Ascending aorta (tissue), 2 donors: ENCODE measurements around the gene CKAP4. TPM values are rescaled to one million over a fixed set of nuclear protein-coding genes. Genes with fewer than 3 reads are reported as not detected.

Experiments
- DNase-seq, 2 donors: peaks; one replicate each; pipeline ENCODE4 v3.0.0-alpha.2; 2019; ENCODE audit warnings: low spot score in 2 of 2
- H3K27ac ChIP-seq, 2 donors: fragments of 200-600 bp; sonication (generic); one replicate each; pipeline ENCODE4 v1.5.1; 2016 to 2017; ENCODE audit warnings: mild to moderate bottlenecking in 1 of 2
- H3K27me3 ChIP-seq: fragments of 200-600 bp; sonication (generic); one replicate; pipeline ENCODE4 v1.5.1; 2017
- H3K36me3 ChIP-seq, 2 donors: fragments of 200-600 bp; sonication (generic); one replicate each; pipeline ENCODE4 v1.5.1; 2016
- H3K4me1 ChIP-seq, 2 donors: fragments of 200-600 bp; sonication (generic); one replicate each; pipeline ENCODE4 v1.5.1; 2016 to 2017; ENCODE audit warnings: mild to moderate bottlenecking in 1 of 2
- H3K4me3 ChIP-seq, 2 donors: fragments of 200-600 bp; sonication (generic); one replicate each; pipeline ENCODE4 v1.5.1; 2016 to 2017; ENCODE audit warnings: mild to moderate bottlenecking in 1 of 2
- H3K9me3 ChIP-seq, 2 donors: fragments of 200-600 bp; sonication (generic); one replicate each; pipeline ENCODE4 v1.5.1; 2016
- intact Hi-C: fragments of 100-400 bp; cut with DNase I; formaldehyde crosslinking; loops from one replicate; pipeline ENCODE4 v1.15.1; 2023
- total RNA-seq: library from RNA; depleted of rRNA; stranded (reverse); fragments of >200 nt; gene quantifications from one replicate; pipeline ENCODE4 v1.1.0, GENCODE V29; 2016
- TF ChIP-seq, protein P1 (sequence below), 3 experiments: fragments of 200-600 bp in 2 of 3; fragments of 450-650 bp in 1 of 3; sonication (generic) in 2 of 3; IDR thresholded peaks; one replicate each; pipeline ENCODE4 v1.5.1; 2016 to 2019; ENCODE audit warnings: antibody characterized with exemption in 3 of 3, mild to moderate bottlenecking in 1 of 3, moderate library complexity in 1 of 3

The CKAP4 gene
- total RNA-seq, 1 donor from 2014 or later: 116 TPM

GRCh38 chr12:106258935-106259334 lies 11.1 kb upstream of the CKAP4 start:
- intact Hi-C loops: no loop called here
- no peaks in the 10 kb centered on the region for H3K27me3 ChIP-seq
- no peaks in the 10 kb centered on the region for H3K9me3 ChIP-seq
- H3K27ac ChIP-seq: no peak overlapping the region
- TF ChIP-seq, protein P1, sequence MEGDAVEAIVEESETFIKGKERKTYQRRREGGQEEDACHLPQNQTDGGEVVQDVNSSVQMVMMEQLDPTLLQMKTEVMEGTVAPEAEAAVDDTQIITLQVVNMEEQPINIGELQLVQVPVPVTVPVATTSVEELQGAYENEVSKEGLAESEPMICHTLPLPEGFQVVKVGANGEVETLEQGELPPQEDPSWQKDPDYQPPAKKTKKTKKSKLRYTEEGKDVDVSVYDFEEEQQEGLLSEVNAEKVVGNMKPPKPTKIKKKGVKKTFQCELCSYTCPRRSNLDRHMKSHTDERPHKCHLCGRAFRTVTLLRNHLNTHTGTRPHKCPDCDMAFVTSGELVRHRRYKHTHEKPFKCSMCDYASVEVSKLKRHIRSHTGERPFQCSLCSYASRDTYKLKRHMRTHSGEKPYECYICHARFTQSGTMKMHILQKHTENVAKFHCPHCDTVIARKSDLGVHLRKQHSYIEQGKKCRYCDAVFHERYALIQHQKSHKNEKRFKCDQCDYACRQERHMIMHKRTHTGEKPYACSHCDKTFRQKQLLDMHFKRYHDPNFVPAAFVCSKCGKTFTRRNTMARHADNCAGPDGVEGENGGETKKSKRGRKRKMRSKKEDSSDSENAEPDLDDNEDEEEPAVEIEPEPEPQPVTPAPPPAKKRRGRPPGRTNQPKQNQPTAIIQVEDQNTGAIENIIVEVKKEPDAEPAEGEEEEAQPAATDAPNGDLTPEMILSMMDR (IDR thresholded peaks at IDR 0.05): no peak
- H3K4me3 ChIP-seq: no peak overlapping the region
- H3K4me1 ChIP-seq: no peaks in the 10 kb centered on the region
- DNase-seq: no peak
- no peaks in the 10 kb centered on the region for H3K36me3 ChIP-seq

DNA sequence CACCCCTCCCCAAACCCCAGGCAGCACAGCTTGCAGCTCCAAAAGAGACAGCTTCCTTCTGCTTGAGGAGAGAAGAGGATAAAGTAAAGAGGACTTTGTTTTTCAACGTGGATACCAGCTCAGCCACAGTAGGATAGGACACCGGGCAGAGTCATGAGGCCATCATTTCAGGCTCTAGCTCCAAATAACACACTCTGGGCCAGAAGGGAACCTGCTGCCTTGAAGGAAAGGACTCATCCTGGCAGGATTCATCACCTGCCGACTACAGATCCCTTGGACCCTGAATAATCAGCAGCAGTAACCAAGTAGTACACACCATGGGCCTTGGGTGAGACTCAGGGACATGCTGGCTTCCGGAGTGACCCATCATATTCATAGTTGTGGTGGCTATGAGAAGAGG lies 10.4 kb upstream of the CKAP4 start:
- intact Hi-C loops: no loop called here
- DNase-seq: no peak
- no peak overlapping the region for H3K27ac ChIP-seq
- no peaks in the 10 kb centered on the region for H3K4me1 ChIP-seq
- no peak overlapping the region for H3K4me3 ChIP-seq
- no peaks in the 10 kb centered on the region for H3K27me3 ChIP-seq
- no peaks in the 10 kb centered on the region for H3K9me3 ChIP-seq
- H3K36me3 ChIP-seq: no peaks in the 10 kb centered on the region
- TF ChIP-seq, protein P1 (IDR thresholded peaks at IDR 0.05): no peak

GRCh38 chr12:106256524-106256923 lies 8.7 kb upstream of the CKAP4 start:
- intact Hi-C loops: no loop called here
- TF ChIP-seq, protein P1 (IDR thresholded peaks at IDR 0.05): no peak

DNA sequence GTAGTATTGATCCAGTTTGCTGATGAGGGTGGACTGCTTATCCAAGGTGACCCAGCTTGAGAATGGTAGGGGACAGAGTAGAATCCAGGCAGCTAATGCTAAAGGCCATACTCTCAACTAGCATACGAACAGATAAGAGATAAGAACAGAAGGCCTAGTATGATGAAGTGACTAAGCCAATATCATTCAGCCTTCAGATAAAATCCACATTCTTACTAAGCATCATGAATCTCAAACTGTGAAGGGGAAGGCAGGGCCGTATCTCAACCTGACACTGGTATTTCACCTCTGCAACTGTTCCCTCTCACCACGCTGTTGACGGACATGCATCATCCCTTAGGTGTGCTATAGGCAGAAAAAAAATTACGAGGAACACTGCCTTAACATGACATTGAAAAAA lies 8.1 kb upstream of the CKAP4 start:
- H3K9me3 ChIP-seq: no peaks in the 10 kb centered on the region
- intact Hi-C loops: no loop called here
- no peaks in the 10 kb centered on the region for H3K4me1 ChIP-seq
- DNase-seq: no peak
- no peaks in the 10 kb centered on the region for H3K36me3 ChIP-seq
- TF ChIP-seq, protein P1 (IDR thresholded peaks at IDR 0.05): no peak
- H3K27me3 ChIP-seq: no peaks in the 10 kb centered on the region
- H3K4me3 ChIP-seq: no peak overlapping the region
- H3K27ac ChIP-seq: no peak overlapping the region

More at GRCh38 chr12:106256524-106256923, 8.7 kb upstream of the CKAP4 start:
- Histone ChIP-seq H3K9me3 (no peaks in the 10 kb centered on the region), H3K4me1 (no peaks in the 10 kb centered on the region), H3K27ac (no peak overlapping the region), H3K36me3 (no peaks in the 10 kb centered on the region), H3K27me3 (no peaks in the 10 kb centered on the region), H3K4me3 (no peak overlapping the region)
- DNase-seq: no peak

DNA sequence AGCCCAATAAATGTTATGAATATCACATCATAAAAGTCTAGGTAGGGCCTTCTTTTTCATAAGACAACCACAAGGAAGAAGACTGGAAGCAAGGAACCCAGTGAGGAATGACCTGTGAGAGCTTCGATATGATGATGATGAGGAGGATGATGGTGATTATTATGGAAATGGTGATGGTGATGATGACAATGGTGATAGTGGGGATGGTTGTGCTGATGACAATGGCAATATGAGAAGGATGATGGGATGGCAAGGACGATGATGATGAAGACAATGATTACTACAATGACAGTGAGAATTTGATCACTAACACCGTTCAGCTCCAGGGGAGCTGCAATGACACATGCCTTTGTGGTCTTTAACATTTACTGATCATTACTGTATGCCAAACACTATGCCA lies 7.7 kb upstream of the CKAP4 start:
- intact Hi-C loops: no loop called here
- TF ChIP-seq, protein P1 (IDR thresholded peaks at IDR 0.05): no peak
- no peak for DNase-seq
- Histone ChIP-seq H3K9me3 (no peaks in the 10 kb centered on the region), H3K4me1 (no peaks in the 10 kb centered on the region), H3K4me3 (no peak overlapping the region), H3K36me3 (no peaks in the 10 kb centered on the region), H3K27ac (no peak overlapping the region), H3K27me3 (no peaks in the 10 kb centered on the region)

GRCh38 chr12:106254724-106255123 lies 6.9 kb upstream of the CKAP4 start:
- intact Hi-C loops: no loop called here
- no peaks in the 10 kb centered on the region for H3K4me1 ChIP-seq
- no peak overlapping the region for H3K4me3 ChIP-seq
- TF ChIP-seq, protein P1 (IDR thresholded peaks at IDR 0.05): no peak
- H3K9me3 ChIP-seq: no peaks in the 10 kb centered on the region
- no peak overlapping the region for H3K27ac ChIP-seq
- no peaks in the 10 kb centered on the region for H3K27me3 ChIP-seq
- no peaks in the 10 kb centered on the region for H3K36me3 ChIP-seq
- no peak for DNase-seq
